A549 treated with dexamethasone at 1 μM for 4 hours (cell line): ENCODE data around the gene ZNG1C. TPM values are rescaled to one million over a fixed set of nuclear protein-coding genes. Genes with fewer than 3 reads are reported as not detected.

Experiments used
- total RNA-seq: library from RNA; stranded (reverse); fragments of 200-300 nt; extraction: Qiagen RNA extraction; gene quantifications from 5 replicates; pipeline ENCODE4 v1.2.3, GENCODE V29; 2022

The ZNG1C gene
- 65.2 to 85.6 TPM (median 70.7 TPM) in 5 replicates for total RNA-seq

DNA sequence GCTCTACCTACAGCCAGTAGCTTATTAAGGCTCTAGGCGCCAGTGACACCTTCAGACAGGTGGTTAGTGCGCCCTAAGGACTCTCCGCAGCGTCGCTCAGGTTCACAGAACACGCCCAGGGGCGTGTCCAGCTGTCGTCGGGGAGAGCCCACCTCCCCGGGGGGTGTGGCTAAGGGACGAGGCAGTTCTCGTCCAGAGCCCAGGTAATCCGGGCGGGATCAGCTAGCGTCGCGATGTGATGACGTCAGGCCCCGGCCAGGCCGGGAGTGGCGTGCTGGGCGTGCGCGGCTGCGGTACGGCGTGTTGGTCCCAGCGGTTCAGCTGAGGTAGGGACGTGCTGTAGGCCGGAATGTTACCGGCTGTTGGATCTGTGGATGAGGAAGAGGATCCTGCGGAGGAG lies at the start of gene ZNG1C:
Gene ZNG1C (plus strand): TSS at position 301 of the 400 bp plus-strand sequence. CDS start 49 bp downstream, at position 350.

DNA sequence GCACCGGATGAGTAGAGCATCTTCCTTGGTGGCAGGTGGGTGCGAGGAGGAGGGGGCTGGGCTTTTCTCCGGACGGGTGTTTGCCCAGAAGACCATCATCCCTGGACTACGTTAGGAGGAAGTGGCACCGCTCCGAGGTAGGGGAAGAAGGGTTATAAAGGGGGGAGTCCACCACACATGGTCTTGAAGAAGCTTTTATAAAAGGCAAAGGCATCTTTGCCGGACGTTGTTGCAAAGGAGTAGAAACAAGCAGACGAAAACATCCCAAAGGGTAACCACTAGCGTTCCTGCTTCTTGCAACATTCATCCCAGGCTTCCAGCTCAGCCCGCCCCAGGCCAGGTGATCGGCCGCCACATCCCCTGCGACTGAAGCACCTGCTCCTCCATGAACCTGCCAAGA lies 60.8 kb downstream of the ZNG1C start, which contains the start of gene FOXD4L3:
Gene FOXD4L3 (plus strand): TSS at position 301 of the 400 bp plus-strand sequence. CDS start 85 bp downstream, at position 386.

Other genes with a start within 250 kb of the ZNG1C start
- gene FOXD4L3, start 60.9 kb downstream of the ZNG1C start, total RNA-seq, result 0.05 to 0.08 TPM in 2 of 5 replicates, not detected in the others
- gene PGM5, start 114.6 kb downstream of the ZNG1C start, total RNA-seq, result 0.06 TPM in 1 of 5 replicates, not detected in the others